ENCODE measurements around the gene USP24. TPM values are rescaled to one million over a fixed set of nuclear protein-coding genes. Genes with fewer than 3 reads are reported as not detected.

USP24 gene
- total and polyA plus RNA-seq, 3 donors from 2014 or later = 20.2 to 50.9 (median 50.3) TPM

- no peaks in the 10 kb centered on the region for H3K27me3 ChIP-seq
- WGBS, 2 donors = 93 to 96% methylated on average over 7 of the region's 7 CpGs
- intact Hi-C loops (cut with DNase I; ENCODE audit: low total_unique reads) = no loop called here
- no peak overlapping the region for H3K27ac ChIP-seq
- peaks cover 6% of the 10 kb centered on the region for H3K4me1 ChIP-seq
- H3K4me3 ChIP-seq = no peak overlapping the region
- H3K9me3 ChIP-seq = no peaks in the 10 kb centered on the region
- TF ChIP-seq, protein P1, sequence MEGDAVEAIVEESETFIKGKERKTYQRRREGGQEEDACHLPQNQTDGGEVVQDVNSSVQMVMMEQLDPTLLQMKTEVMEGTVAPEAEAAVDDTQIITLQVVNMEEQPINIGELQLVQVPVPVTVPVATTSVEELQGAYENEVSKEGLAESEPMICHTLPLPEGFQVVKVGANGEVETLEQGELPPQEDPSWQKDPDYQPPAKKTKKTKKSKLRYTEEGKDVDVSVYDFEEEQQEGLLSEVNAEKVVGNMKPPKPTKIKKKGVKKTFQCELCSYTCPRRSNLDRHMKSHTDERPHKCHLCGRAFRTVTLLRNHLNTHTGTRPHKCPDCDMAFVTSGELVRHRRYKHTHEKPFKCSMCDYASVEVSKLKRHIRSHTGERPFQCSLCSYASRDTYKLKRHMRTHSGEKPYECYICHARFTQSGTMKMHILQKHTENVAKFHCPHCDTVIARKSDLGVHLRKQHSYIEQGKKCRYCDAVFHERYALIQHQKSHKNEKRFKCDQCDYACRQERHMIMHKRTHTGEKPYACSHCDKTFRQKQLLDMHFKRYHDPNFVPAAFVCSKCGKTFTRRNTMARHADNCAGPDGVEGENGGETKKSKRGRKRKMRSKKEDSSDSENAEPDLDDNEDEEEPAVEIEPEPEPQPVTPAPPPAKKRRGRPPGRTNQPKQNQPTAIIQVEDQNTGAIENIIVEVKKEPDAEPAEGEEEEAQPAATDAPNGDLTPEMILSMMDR (IDR thresholded peaks at IDR 0.05) = no peak
- no peak for TF ChIP-seq POLR2A (IDR thresholded peaks at IDR 0.05)
- DNase-seq = no peak
- H3K36me3 ChIP-seq (ENCODE audit: low read depth, missing control alignments) = no peaks in the 10 kb centered on the region
These were observed 130.9 kb downstream of the USP24 start for GRCh38 chr1:55084257-55084656.

DNA sequence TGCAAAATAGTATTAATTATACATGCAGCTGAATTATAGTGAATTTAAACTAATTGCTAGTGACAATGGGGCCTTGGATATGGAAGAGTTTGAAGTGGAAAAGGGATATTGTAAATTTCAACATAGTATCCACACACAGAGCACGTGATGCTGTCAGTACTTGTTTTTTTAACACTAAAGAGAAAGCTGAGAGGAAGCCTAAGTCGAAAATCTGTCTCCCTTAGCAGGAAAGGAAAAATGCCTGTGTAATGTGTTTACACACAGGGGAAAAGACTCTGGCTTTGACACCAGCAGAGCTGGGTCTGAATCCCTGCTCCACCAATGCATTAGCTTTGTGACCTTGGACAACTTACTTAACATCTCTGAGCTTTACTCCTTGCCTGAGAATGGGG is 133.3 kb downstream of the USP24 start:
- no peak for DNase-seq
- Histone ChIP-seq H3K36me3 (ENCODE audit: low read depth, missing control alignments) (no peaks in the 10 kb centered on the region), H3K4me1 (peaks cover 6% of the 10 kb centered on the region), H3K27ac (no peak overlapping the region), H3K27me3 (no peaks in the 10 kb centered on the region), H3K4me3 (no peak overlapping the region), H3K9me3 (no peaks in the 10 kb centered on the region)
- TF ChIP-seq POLR2A (IDR thresholded peaks at IDR 0.05) = no peak
- TF ChIP-seq, protein P1 (IDR thresholded peaks at IDR 0.05) = no peak
- intact Hi-C loops (cut with DNase I; ENCODE audit: low total_unique reads) = no loop called here
- 55 to 60% methylated on average over 2 of the region's 2 CpGs for WGBS, 2 donors

- WGBS, 2 donors = 69 to 81% methylated on average over 9 of the region's 9 CpGs
- H3K36me3 ChIP-seq (ENCODE audit: low read depth, missing control alignments) = no peaks in the 10 kb centered on the region
- no peak for DNase-seq
- no peaks in the 10 kb centered on the region for H3K27me3 ChIP-seq
- H3K27ac ChIP-seq = peak overlapping the region in 1 of 2 donors; percentile 27
- TF ChIP-seq POLR2A (IDR thresholded peaks at IDR 0.05) = no peak
- TF ChIP-seq, protein P1 (IDR thresholded peaks at IDR 0.05) = no peak
- peaks cover 6% of the 10 kb centered on the region for H3K4me1 ChIP-seq
- intact Hi-C loops (cut with DNase I; ENCODE audit: low total_unique reads) = no loop called here
- no peak overlapping the region for H3K4me3 ChIP-seq
- H3K9me3 ChIP-seq = no peaks in the 10 kb centered on the region
These were observed 133.8 kb downstream of the USP24 start for GRCh38 chr1:55081188-55081904.

DNA sequence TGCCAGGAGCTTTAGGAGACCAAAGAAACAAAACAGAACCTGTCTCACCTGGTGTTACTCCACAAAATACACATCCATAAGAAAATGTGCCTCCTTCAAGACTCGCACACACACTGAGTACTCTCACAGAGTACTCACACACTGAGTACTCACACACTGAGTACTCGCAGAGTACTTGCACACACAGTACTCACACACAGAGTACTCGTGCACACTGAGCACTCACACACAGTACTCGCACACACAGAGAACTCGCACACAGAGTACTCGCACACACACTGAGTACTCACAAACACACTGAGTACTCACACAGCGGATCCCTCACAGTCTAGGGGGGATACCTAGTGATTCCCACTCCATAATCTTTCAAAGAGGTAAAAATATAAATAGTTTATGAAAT is 135.5 kb downstream of the USP24 start:
- DNase-seq = no peak
- H3K27me3 ChIP-seq = no peaks in the 10 kb centered on the region
- H3K4me1 ChIP-seq = peaks cover 6% of the 10 kb centered on the region
- intact Hi-C loops (cut with DNase I; ENCODE audit: low total_unique reads) = no loop called here
- no peak for TF ChIP-seq POLR2A (IDR thresholded peaks at IDR 0.05)
- TF ChIP-seq, protein P1 (IDR thresholded peaks at IDR 0.05) = no peak
- WGBS, 2 donors = 92 to 96% methylated on average over 7 of the region's 7 CpGs
- H3K27ac ChIP-seq = no peak overlapping the region
- H3K36me3 ChIP-seq (ENCODE audit: low read depth, missing control alignments) = no peaks in the 10 kb centered on the region
- no peak overlapping the region for H3K4me3 ChIP-seq
- H3K9me3 ChIP-seq = no peaks in the 10 kb centered on the region

DNA sequence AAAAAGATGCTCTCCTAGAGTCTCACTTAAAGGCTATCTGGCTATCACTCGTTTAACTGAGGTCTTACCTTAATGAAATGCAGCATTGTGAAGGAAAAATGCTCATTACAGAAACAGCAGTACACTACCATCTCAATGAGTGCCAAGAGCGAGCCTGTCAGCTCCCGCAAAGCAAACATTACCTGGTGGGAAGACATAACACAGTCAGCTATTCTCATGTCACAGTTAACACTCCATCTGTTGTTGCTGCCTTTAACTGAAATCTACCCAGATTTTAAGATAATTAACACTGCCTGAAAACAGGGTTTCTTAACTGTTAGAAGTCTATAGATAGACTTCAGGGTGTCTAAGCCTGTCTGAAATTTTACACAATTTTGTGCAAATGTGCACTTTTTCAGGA is 136.7 kb downstream of the USP24 start:
- Histone ChIP-seq H3K27me3 (no peaks in the 10 kb centered on the region), H3K9me3 (no peaks in the 10 kb centered on the region), H3K4me3 (no peak overlapping the region), H3K27ac (no peak overlapping the region), H3K4me1 (peaks cover 6% of the 10 kb centered on the region), H3K36me3 (ENCODE audit: low read depth, missing control alignments) (no peaks in the 10 kb centered on the region)
- DNase-seq = no peak
- intact Hi-C loops (cut with DNase I; ENCODE audit: low total_unique reads) = no loop called here
- TF ChIP-seq, protein P1 (IDR thresholded peaks at IDR 0.05) = no peak
- TF ChIP-seq POLR2A (IDR thresholded peaks at IDR 0.05) = no peak
- 86 to 91% methylated on average over 3 of the region's 3 CpGs for WGBS, 2 donors
